Immature natural killer cell (primary cell): ENCODE data around the gene KCNA4. TPM values are rescaled to one million over a fixed set of nuclear protein-coding genes. Genes with fewer than 3 reads are reported as not detected.
"Not testable (repeated sequence)": the region's sequence is repeated elsewhere in the genome, so short reads cannot be mapped to it uniquely, and the experiment has no call there.

Source experiments
- DNase-seq, 3 donors: peaks; one replicate each; pipeline ENCODE4 v3.0.0; 2022; ENCODE audit warnings: mixed read lengths in 1 of 3
- H3K27ac Mint-ChIP-seq, 6 donors: one replicate each; pipeline ENCODE4 v1.8.0; 2020; ENCODE audit warnings: mixed read lengths in 6 of 6, mild to moderate bottlenecking in 5 of 6, inconsistent platforms in 4 of 6, moderate library complexity in 3 of 6
- H3K27me3 Mint-ChIP-seq, 3 donors: one replicate each; pipeline ENCODE4 v1.8.0; 2020 to 2021; ENCODE audit warnings: low read depth in 3 of 3, mild to moderate bottlenecking in 3 of 3, mixed read lengths in 3 of 3, moderate library complexity in 3 of 3, inconsistent platforms in 1 of 3
- H3K36me3 Mint-ChIP-seq, 3 donors: one replicate each; pipeline ENCODE4 v1.8.0; 2020; ENCODE audit warnings: mixed read lengths in 3 of 3, inconsistent platforms in 2 of 3, mild to moderate bottlenecking in 2 of 3
- H3K4me1 Mint-ChIP-seq, 2 donors: one replicate each; pipeline ENCODE4 v1.8.0; 2020; ENCODE audit warnings: inconsistent platforms in 2 of 2, mild to moderate bottlenecking in 2 of 2, mixed read lengths in 2 of 2, moderate library complexity in 1 of 2
- H3K4me3 Mint-ChIP-seq, 5 donors: one replicate each; pipeline ENCODE4 v1.8.0; 2020; ENCODE audit warnings: mild to moderate bottlenecking in 5 of 5, mixed read lengths in 5 of 5, inconsistent platforms in 3 of 5, moderate library complexity in 3 of 5
- H3K9me3 Mint-ChIP-seq, 6 donors: one replicate each; pipeline ENCODE4 v1.8.0; 2020; ENCODE audit warnings: mild to moderate bottlenecking in 6 of 6, mixed read lengths in 6 of 6, inconsistent platforms in 4 of 6, moderate library complexity in 3 of 6
- polyA plus RNA-seq, 3 donors: library from polyadenylated mRNA; unstranded; fragments of 300-500 nt; fragmentation: Illumina TruSeq; gene quantifications; one replicate each; pipeline ENCODE4 v1.2.3, GENCODE V29; 2021

The KCNA4 gene
- polyA plus RNA-seq: not detected

DNA sequence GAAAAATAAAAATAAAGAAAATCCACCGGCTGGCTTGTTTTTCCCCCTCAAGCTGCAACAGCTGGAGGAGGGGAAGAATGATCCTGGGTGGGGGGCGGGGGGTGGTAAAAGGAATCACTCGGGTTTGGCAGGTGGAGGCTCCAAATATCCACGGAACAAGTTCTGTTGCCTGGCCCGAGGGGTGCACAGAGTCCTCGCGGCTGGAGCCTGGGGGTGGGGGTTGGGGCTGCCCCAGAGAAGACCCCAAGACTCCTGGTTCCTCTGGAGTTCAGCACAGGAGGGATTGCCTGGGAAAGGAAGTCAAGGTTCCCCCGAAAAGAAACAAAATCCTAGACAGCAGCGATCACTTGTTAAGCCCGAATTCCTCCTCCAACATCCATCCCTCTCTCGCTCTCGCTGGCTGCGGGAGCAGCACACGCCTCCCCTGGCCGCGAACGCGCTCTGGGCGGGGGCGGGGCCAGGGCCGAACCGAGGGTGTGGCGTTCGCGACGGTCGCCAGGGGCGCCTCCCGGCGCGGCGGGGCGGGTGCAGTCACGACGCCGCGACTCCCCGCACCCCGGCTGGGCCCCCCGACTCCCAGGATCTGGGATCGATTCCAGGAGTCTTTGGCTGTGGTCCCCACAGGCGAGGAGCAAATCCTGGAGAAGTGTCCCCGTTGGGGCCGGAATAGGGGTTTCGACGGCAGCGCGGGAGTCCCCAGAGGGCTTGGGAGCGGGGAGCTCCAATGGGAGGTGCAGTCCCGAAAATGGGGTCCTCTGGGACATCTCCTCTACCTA lies at the start of gene KCNA4:
TSS of gene KCNA4 (minus strand) at position 443 of the 776 bp plus-strand sequence. CDS start 4,352 bp downstream, outside the sequence.
- H3K4me3 Mint-ChIP-seq: peak within 1 kb of the TSS in 1 of 5 donors; percentile 41
- H3K9me3 Mint-ChIP-seq: peaks cover 5 to 27% (median 12%) of the 10 kb centered on the region in 6 donors
- H3K27ac Mint-ChIP-seq: no peak within 1 kb of the TSS
- H3K36me3 Mint-ChIP-seq: peaks cover 3 to 7% (median 4%) of the 10 kb centered on the region in 3 donors
- DNase-seq: no peak
- peaks cover 6 to 15% (median 13%) of the 10 kb centered on the region in 3 donors for H3K27me3 Mint-ChIP-seq
- H3K4me1 Mint-ChIP-seq: no peaks in the 10 kb centered on the region

DNA sequence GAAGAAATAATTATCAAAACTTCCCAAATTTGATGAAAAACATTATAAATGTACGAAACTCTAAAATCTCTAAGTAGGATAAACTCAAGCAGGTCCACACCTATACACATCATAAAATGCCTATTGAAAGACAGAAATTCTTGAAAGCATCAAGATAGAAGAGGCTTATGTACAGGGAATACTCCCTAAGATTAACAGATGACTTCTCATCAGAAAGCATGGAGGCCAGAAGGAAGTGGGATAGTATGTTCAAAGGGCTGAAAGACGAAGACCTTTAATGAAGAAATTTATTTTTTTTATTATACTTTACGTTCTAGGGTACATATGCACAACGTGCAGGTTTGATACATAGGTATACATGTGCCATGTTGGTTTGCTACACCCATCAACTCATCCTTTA lies 45.3 kb upstream of the KCNA4 start:
- no peak overlapping the region for H3K27ac Mint-ChIP-seq
- no peaks in the 10 kb centered on the region for H3K36me3 Mint-ChIP-seq
- H3K27me3 Mint-ChIP-seq: peaks cover 0 to 1% (median 0%) of the 10 kb centered on the region in 3 donors
- no peak for DNase-seq
- H3K9me3 Mint-ChIP-seq: peaks cover 11 to 58% (median 22%) of the 10 kb centered on the region in 6 donors
- no peaks in the 10 kb centered on the region for H3K4me1 Mint-ChIP-seq
- no peak overlapping the region for H3K4me3 Mint-ChIP-seq

DNA sequence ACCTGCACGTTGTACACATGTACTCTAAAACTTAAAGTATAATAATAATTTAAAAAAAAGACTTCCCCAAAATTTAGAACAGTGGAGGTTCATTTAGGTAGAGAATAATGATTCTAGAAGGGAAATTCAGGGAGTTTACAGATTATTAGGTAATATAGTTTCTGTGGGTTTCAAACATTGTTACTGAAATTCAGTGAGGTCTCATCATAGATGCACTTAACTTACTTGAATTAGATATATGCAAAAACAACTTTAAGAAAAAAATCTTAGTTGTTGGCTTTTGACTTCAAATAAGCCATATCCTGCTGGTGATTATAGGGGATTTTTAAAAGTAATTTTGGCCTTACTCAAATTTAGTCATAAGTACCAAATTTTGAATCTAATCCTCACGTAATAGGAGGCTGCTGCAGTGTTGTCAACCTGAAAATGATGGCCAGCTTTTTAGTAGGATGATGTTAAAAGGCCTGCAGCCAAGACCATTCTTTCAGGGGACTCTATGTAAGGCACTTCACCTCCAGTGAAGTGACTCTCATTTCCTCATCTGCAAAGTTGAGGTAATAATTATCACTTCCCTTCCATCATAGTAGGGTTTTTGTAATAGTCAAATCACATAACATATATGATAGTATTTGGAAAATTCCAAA lies 42.5 kb upstream of the KCNA4 start:
- H3K4me3 Mint-ChIP-seq: no peak overlapping the region
- H3K4me1 Mint-ChIP-seq: no peaks in the 10 kb centered on the region
- DNase-seq: no peak
- H3K27ac Mint-ChIP-seq: no peak overlapping the region
- peaks cover 0 to 1% (median 0%) of the 10 kb centered on the region in 3 donors for H3K27me3 Mint-ChIP-seq
- H3K36me3 Mint-ChIP-seq: no peaks in the 10 kb centered on the region
- H3K9me3 Mint-ChIP-seq: peaks cover 5 to 45% (median 16%) of the 10 kb centered on the region in 6 donors

GRCh38 chr11:30049214-30049613 lies 32.4 kb upstream of the KCNA4 start:
- no peak for DNase-seq
- Mint-ChIP-seq H3K4me1 (no peaks in the 10 kb centered on the region), H3K4me3 (no peak overlapping the region), H3K27ac (no peak overlapping the region), H3K36me3 (no peaks in the 10 kb centered on the region), H3K27me3 (peaks cover 0 to 1% (median 0%) of the 10 kb centered on the region in 3 donors), H3K9me3 (peaks cover 6 to 29% (median 7%) of the 10 kb centered on the region in 6 donors)

- Mint-ChIP-seq H3K27ac (no peak overlapping the region), H3K9me3 (peaks cover 4 to 29% (median 8%) of the 10 kb centered on the region in 6 donors), H3K4me3 (no peak overlapping the region), H3K27me3 (peaks cover 0 to 3% (median 0%) of the 10 kb centered on the region in 3 donors), H3K4me1 (no peaks in the 10 kb centered on the region), H3K36me3 (no peaks in the 10 kb centered on the region)
- DNase-seq: no peak
Measured at GRCh38 chr11:30046578-30046945, 29.7 kb upstream of the KCNA4 start.

- H3K4me3 Mint-ChIP-seq: no peak overlapping the region
- H3K9me3 Mint-ChIP-seq: peaks cover 4 to 29% (median 8%) of the 10 kb centered on the region in 6 donors
- H3K27me3 Mint-ChIP-seq: peaks cover 0 to 3% (median 0%) of the 10 kb centered on the region in 3 donors
- no peaks in the 10 kb centered on the region for H3K36me3 Mint-ChIP-seq
- H3K27ac Mint-ChIP-seq: no peak overlapping the region
- no peaks in the 10 kb centered on the region for H3K4me1 Mint-ChIP-seq
- DNase-seq: no peak
Measured at GRCh38 chr11:30045921-30046577, 29.2 kb upstream of the KCNA4 start.

- Mint-ChIP-seq H3K4me1 (no peaks in the 10 kb centered on the region), H3K27me3 (peaks cover 0 to 3% (median 0%) of the 10 kb centered on the region in 3 donors), H3K4me3 (no peak overlapping the region), H3K36me3 (no peaks in the 10 kb centered on the region), H3K27ac (no peak overlapping the region), H3K9me3 (peaks cover 4 to 28% (median 8%) of the 10 kb centered on the region in 6 donors)
- DNase-seq: no peak
Measured at GRCh38 chr11:30045144-30045543, 28.3 kb upstream of the KCNA4 start.

DNA sequence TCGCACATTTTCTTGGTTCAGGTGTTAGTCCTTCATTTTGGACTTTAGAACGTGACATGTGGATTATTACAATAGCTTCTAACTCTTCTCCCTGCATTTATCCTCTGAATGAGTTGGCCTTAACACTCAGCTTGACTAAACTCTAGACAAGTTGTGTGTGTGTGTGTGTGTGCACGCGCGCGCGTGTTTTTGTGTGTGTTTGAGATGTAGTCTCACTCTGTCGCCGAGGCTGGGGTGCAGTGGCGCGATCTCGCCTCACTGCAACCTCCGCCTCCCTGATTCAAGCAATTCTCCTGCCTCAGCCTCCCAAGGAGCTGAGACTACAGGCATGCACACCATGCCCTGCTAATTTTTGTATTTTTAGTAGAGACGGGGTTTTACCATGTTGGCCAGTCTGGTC lies 24.3 kb upstream of the KCNA4 start:
- H3K4me1 Mint-ChIP-seq: no peaks in the 10 kb centered on the region
- H3K27ac Mint-ChIP-seq: no peak overlapping the region
- peaks cover 3 to 20% (median 10%) of the 10 kb centered on the region in 6 donors for H3K9me3 Mint-ChIP-seq
- peaks cover 4% of the 10 kb centered on the region in 3 donors for H3K27me3 Mint-ChIP-seq
- no peak overlapping the region for H3K4me3 Mint-ChIP-seq
- DNase-seq: no peak
- H3K36me3 Mint-ChIP-seq: no peaks in the 10 kb centered on the region

- not testable (repeated sequence) for H3K4me3 Mint-ChIP-seq, H3K36me3 Mint-ChIP-seq, H3K27me3 Mint-ChIP-seq, DNase-seq, H3K4me1 Mint-ChIP-seq, H3K27ac Mint-ChIP-seq
- H3K9me3 Mint-ChIP-seq: peaks cover 0 to 15% (median 8%) of the 10 kb centered on the region in 6 donors
Measured at GRCh38 chr11:30034746-30035145, 17.9 kb upstream of the KCNA4 start.

DNA sequence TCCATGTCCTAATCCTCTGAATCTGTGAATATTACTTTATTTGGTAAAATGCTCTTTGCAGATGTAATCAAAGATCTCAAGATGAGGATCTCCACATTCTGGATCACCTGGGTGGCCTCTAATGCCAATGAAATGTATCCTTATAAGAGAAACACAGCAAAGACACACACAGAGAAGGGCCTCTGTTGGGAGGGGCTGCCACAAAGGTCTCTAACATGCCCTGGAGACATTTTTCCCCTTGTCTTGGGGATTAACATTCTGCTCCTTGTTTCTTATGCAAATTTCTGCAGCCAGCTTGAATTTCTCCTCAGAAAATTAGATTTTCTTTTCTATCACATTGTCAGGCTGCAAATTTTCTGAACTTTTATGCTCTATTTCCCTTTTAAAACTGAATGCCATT lies 17.3 kb upstream of the KCNA4 start:
- not testable (repeated sequence) for DNase-seq, H3K27ac Mint-ChIP-seq, H3K4me3 Mint-ChIP-seq, H3K27me3 Mint-ChIP-seq, H3K4me1 Mint-ChIP-seq, H3K36me3 Mint-ChIP-seq
- H3K9me3 Mint-ChIP-seq: peaks cover 0 to 13% (median 8%) of the 10 kb centered on the region in 6 donors

DNA sequence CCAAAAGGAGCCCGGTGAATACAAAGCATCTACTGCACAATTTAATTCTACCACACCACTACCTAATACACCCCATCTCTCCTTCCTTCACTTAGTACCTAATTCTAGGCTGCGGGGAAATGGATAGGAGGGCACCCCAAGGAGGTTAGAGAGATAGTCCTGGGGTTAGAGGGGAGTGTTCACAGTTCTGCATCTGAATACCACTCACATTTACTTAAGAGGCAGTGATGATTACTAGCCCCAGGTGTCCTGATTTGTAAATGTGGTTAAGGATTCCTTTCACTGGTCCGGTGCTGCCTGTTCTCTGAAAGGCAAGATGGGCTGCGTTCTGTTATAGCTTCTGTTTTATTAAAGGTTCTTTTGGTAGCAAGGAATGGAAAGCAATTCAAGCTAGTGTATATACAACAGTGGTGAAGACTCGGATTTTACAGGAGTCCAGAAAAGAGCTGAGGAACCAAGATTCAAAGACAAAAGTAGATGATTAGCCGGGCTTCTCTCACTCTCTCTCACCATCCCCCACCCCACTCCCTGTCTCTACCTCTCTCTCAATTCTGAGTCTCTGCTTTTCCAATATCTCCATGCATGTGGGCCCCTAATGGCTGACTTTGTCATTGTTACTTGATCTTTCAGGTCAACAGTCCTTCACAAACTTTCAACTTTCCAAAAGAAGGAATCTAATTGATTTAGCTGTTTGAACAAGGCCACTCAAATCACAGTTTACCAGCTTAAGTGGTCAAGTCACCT lies 8.7 kb upstream of the KCNA4 start:
- Mint-ChIP-seq H3K36me3 (no peaks in the 10 kb centered on the region), H3K9me3 (peaks cover 2 to 27% (median 5%) of the 10 kb centered on the region in 6 donors), H3K4me3 (no peak overlapping the region), H3K27ac (no peak overlapping the region), H3K27me3 (peaks cover 0 to 2% (median 1%) of the 10 kb centered on the region in 3 donors), H3K4me1 (no peaks in the 10 kb centered on the region)
- DNase-seq: no peak

DNA sequence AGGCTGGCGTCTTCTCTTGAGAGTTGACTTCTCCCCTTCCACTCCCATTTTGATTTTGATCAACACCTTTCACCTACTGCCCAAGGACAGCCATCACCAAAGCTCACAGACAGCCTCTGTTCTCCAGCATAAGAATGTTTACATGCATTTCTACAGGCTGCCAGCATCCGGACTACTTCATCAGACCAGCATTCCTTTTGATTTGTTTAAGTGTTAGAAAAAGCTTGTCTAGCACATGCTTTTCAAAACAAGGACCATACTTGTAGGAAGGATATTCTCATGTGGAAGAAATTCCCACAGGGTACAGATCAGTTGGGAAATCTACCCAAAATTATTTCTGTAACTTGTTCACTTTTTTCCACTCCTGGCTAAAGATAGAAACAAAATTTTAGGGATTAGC lies 6.2 kb upstream of the KCNA4 start:
- DNase-seq: no peak
- Mint-ChIP-seq H3K9me3 (peaks cover 3 to 41% (median 11%) of the 10 kb centered on the region in 6 donors), H3K27ac (no peak overlapping the region), H3K4me3 (no peak overlapping the region), H3K4me1 (no peaks in the 10 kb centered on the region), H3K27me3 (peaks cover 3 to 10% (median 7%) of the 10 kb centered on the region in 3 donors), H3K36me3 (peaks cover 0 to under 1% (median 0%) of the 10 kb centered on the region in 3 donors)

DNA sequence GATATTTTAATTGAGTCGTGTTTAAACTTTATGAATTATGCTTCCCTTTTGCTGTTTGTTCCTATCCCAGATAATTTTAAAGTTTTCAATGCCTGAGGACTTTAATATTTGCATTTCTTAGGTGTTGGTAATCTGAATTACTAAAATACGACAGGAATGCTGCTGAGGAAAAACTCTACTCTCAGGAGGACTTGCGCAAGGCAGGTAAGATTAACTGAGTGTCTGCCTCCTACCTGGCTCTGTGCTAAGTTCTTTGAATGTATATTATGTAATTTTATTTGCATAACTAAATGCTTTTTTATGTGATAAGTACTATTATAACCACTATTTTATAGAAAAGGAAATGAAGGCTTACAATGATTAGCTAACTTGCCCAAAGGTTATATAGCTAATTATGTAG lies 2.7 kb upstream of the KCNA4 start:
- peaks cover 6 to 15% (median 13%) of the 10 kb centered on the region in 3 donors for H3K27me3 Mint-ChIP-seq
- H3K4me3 Mint-ChIP-seq: no peak overlapping the region
- no peaks in the 10 kb centered on the region for H3K4me1 Mint-ChIP-seq
- peaks cover 3 to 7% (median 4%) of the 10 kb centered on the region in 3 donors for H3K36me3 Mint-ChIP-seq
- peaks cover 5 to 33% (median 14%) of the 10 kb centered on the region in 6 donors for H3K9me3 Mint-ChIP-seq
- no peak for DNase-seq
- no peak overlapping the region for H3K27ac Mint-ChIP-seq
